Mesenchymal stem cell (in vitro differentiated cells and primary cell): Measurements from ENCODE around the gene HLCS.

ENCODE experiments used
- DNase-seq: peaks from one replicate; pipeline ENCODE4 v3.0.0-alpha.2; 2013
- H2AFZ ChIP-seq: one replicate; pipeline ENCODE4 v1.6.1; 2013; ENCODE audit warnings: low read depth, mild to moderate bottlenecking, control low read depth, inconsistent platforms, low read length, moderate library complexity
- H2AK5ac ChIP-seq: 2 replicates; pipeline ENCODE4 v1.6.1; 2013; ENCODE audit warnings: low read length, moderate library complexity, mild to moderate bottlenecking, inconsistent platforms; ENCODE audit not compliant: severe bottlenecking
- H2BK120ac ChIP-seq: one replicate; pipeline ENCODE4 v1.6.1; 2013; ENCODE audit warnings: low read depth, mild to moderate bottlenecking, inconsistent platforms, low read length, moderate library complexity
- H2BK12ac ChIP-seq, 2 experiments: one replicate each; pipeline ENCODE4 v1.6.1; 2013; ENCODE audit warnings: inconsistent platforms in 2 of 2, low read length in 2 of 2, mild to moderate bottlenecking in 2 of 2, moderate library complexity in 2 of 2, control low read depth in 1 of 2
- H2BK15ac ChIP-seq: one replicate; pipeline ENCODE4 v1.6.1; 2013; ENCODE audit warnings: mild to moderate bottlenecking, low read depth, inconsistent platforms; ENCODE audit not compliant: poor library complexity, severe bottlenecking
- H2BK5ac ChIP-seq: 2 replicates; pipeline ENCODE4 v1.6.1; 2013; ENCODE audit warnings: low read depth, mild to moderate bottlenecking, low read length, control low read depth, inconsistent platforms; ENCODE audit not compliant: poor library complexity, severe bottlenecking
- H3K14ac ChIP-seq, 2 experiments: one replicate each; pipeline ENCODE4 v1.6.1; 2013; ENCODE audit warnings: inconsistent platforms in 2 of 2, low read length in 2 of 2, control low read depth in 1 of 2, mild to moderate bottlenecking in 1 of 2, moderate library complexity in 1 of 2
- H3K18ac ChIP-seq, 2 experiments: one replicate each; pipeline ENCODE4 v1.6.1; 2013; ENCODE audit warnings: inconsistent platforms in 2 of 2, low read length in 2 of 2, control low read depth in 1 of 2, low read depth in 1 of 2, mild to moderate bottlenecking in 1 of 2
- H3K23ac ChIP-seq, 2 experiments: one replicate each; pipeline ENCODE4 v1.6.1; 2013; ENCODE audit warnings: inconsistent platforms in 2 of 2, low read length in 2 of 2, mild to moderate bottlenecking in 2 of 2, moderate library complexity in 2 of 2, control low read depth in 1 of 2
- H3K27ac ChIP-seq: 2 replicates; pipeline ENCODE4 v1.5.1; 2013; ENCODE audit warnings: mild to moderate bottlenecking, moderate library complexity, low read length, control low read depth, inconsistent platforms; ENCODE audit not compliant: poor library complexity, severe bottlenecking
- H3K27me3 ChIP-seq, 2 experiments: 2 replicates each; pipeline versions ENCODE4 v1.6.1 to v1.7.0; 2013; ENCODE audit warnings: low read length in 2 of 2, mild to moderate bottlenecking in 2 of 2, moderate library complexity in 2 of 2, control low read depth in 1 of 2, inconsistent platforms in 1 of 2; ENCODE audit not compliant: control insufficient read depth in 1 of 2, insufficient read depth in 1 of 2
- H3K36me3 ChIP-seq, 2 experiments: 2 replicates each; pipeline versions ENCODE4 v1.6.1 to v1.7.0; 2013; ENCODE audit warnings: low read length in 2 of 2, control low read depth in 1 of 2, inconsistent platforms in 1 of 2, low read depth in 1 of 2, mild to moderate bottlenecking in 1 of 2; ENCODE audit not compliant: insufficient read depth in 2 of 2, control insufficient read depth in 1 of 2
- H3K4ac ChIP-seq, 2 experiments: one replicate each; pipeline ENCODE4 v1.6.1; 2013; ENCODE audit warnings: inconsistent platforms in 2 of 2, low read length in 2 of 2, mild to moderate bottlenecking in 2 of 2, moderate library complexity in 2 of 2, control low read depth in 1 of 2, low read depth in 1 of 2
- H3K4me1 ChIP-seq: 2 replicates; pipeline ENCODE4 v1.6.1; 2013; ENCODE audit warnings: low read depth, low read length, control low read depth; ENCODE audit not compliant: control insufficient read depth, insufficient read depth
- H3K4me2 ChIP-seq: 2 replicates; pipeline ENCODE4 v1.6.1; 2013; ENCODE audit warnings: low read length, mild to moderate bottlenecking, inconsistent platforms; ENCODE audit not compliant: poor library complexity, severe bottlenecking
- H3K4me3 ChIP-seq, 2 experiments: 2 replicates each; pipeline versions ENCODE4 v1.5.1 to v1.7.0; 2013; ENCODE audit warnings: low read length in 2 of 2, mild to moderate bottlenecking in 2 of 2, control low read depth in 1 of 2, low read depth in 1 of 2; ENCODE audit not compliant: insufficient read depth in 1 of 2
- H3K79me1 ChIP-seq: replicated peaks from 2 replicates; pipeline ENCODE4 v1.6.1; 2013; ENCODE audit warnings: mild to moderate bottlenecking, control low read depth, low read length, inconsistent platforms; ENCODE audit not compliant: poor library complexity, severe bottlenecking
- H3K9ac ChIP-seq: 2 replicates; pipeline ENCODE4 v1.7.0; 2013; ENCODE audit warnings: mild to moderate bottlenecking, low read length, moderate library complexity
- H3K9me3 ChIP-seq: 2 replicates; pipeline ENCODE4 v1.7.0; 2013; ENCODE audit warnings: mild to moderate bottlenecking, low read length; ENCODE audit not compliant: control insufficient read depth
- H4K8ac ChIP-seq: one replicate; pipeline ENCODE4 v1.6.1; 2013; ENCODE audit warnings: inconsistent platforms, mild to moderate bottlenecking, low read length, moderate library complexity
- H4K91ac ChIP-seq: one replicate; pipeline ENCODE4 v1.6.1; 2013; ENCODE audit warnings: mild to moderate bottlenecking, low read length, inconsistent platforms
- WGBS: methylation state at CpG from one replicate; pipeline ENCODE4 v1.1.7; 2013; ENCODE audit warnings: mixed read lengths; 5-methylcytosine and 5-hydroxymethylcytosine counted together

The HLCS gene

DNA sequence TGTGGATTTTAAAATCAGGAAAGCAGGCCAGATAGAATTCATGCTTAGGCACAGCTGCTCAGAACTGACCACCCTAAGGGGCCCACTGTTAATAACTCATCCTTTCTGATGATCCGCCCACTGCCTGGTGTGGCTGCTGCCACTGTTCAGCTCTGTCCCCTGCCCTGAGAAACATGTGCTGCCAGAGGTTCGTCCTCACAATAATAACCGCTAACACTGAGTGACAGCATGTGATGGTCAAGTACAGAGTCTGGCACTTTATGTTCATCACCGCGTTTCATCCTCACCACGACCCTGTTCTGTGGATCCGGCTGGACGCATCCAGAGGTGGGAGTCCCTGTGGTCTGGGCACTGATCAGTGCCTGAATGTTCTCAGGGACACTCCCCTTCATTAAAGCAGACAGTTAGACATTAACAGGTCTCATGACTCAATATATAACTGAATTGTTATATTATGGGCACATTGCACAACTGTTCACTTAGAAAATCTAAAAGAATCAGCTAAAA lies 159.0 kb downstream of the HLCS start:
- Histone ChIP-seq H3K9ac (no peak overlapping the region), H2BK15ac (no peak overlapping the region), H4K91ac (no peak overlapping the region), H3K4me1 (peaks cover 18% of the 10 kb centered on the region), H3K27ac (peak overlapping the region; percentile 56), H3K23ac (no peak overlapping the region), H4K8ac (no peak overlapping the region), H3K4me2 (peak overlapping the region; percentile 44), H2BK5ac (no peak overlapping the region), H2AFZ (no peak overlapping the region), H3K27me3 (no peaks in the 10 kb centered on the region), H3K4me3 (no peak overlapping the region), H2AK5ac (peak overlapping the region; percentile 49), H3K18ac (no peak overlapping the region), H3K36me3 (no peaks in the 10 kb centered on the region), H2BK12ac (no peak overlapping the region), H3K4ac (peak overlapping the region in 1 of 2 experiments; percentile 30), H3K14ac (no peak overlapping the region), H3K9me3 (no peaks in the 10 kb centered on the region), H3K79me1 (peaks cover 13% of the 10 kb centered on the region), H2BK120ac (no peak overlapping the region)
- WGBS: 94% methylated on average over 8 of the region's 8 CpGs
- DNase-seq: no peak

DNA sequence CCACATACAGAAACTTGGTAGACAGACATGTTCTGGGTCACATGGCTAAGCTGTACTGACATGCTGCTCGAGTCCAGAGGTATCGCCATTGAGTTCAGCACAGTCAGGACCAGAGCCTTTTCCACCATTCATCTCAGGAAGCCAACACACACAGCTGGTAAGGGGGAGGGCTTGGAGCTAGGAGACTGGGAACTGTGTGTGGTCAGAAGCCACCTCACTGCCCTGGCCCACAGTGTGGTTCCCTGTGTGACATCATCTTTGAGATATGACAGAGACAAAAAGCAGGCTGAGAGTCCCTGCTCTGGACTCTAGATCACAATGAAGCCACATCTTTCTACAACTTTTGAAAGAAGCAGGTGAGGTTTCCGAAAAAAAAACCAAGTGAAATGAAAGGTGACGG lies 160.4 kb downstream of the HLCS start:
- no peak overlapping the region for H3K4me2 ChIP-seq
- peaks cover 15% of the 10 kb centered on the region for H3K79me1 ChIP-seq
- H3K4ac ChIP-seq: no peak overlapping the region
- 97% methylated on average over 4 of the region's 4 CpGs for WGBS
- no peaks in the 10 kb centered on the region for H3K27me3 ChIP-seq
- no peak overlapping the region for H4K8ac ChIP-seq
- no peak overlapping the region for H4K91ac ChIP-seq
- no peak overlapping the region for H2BK5ac ChIP-seq
- H2AFZ ChIP-seq: no peak overlapping the region
- no peak overlapping the region for H3K4me3 ChIP-seq
- H2BK12ac ChIP-seq: no peak overlapping the region
- DNase-seq: peak; percentile 46
- H3K14ac ChIP-seq: no peak overlapping the region
- H3K9ac ChIP-seq: no peak overlapping the region
- H3K23ac ChIP-seq: no peak overlapping the region
- H3K27ac ChIP-seq: no peak overlapping the region
- H3K9me3 ChIP-seq: no peaks in the 10 kb centered on the region
- H3K18ac ChIP-seq: no peak overlapping the region
- no peaks in the 10 kb centered on the region for H3K36me3 ChIP-seq
- H3K4me1 ChIP-seq: peaks cover 18% of the 10 kb centered on the region
- no peak overlapping the region for H2AK5ac ChIP-seq
- H2BK120ac ChIP-seq: no peak overlapping the region
- no peak overlapping the region for H2BK15ac ChIP-seq

DNA sequence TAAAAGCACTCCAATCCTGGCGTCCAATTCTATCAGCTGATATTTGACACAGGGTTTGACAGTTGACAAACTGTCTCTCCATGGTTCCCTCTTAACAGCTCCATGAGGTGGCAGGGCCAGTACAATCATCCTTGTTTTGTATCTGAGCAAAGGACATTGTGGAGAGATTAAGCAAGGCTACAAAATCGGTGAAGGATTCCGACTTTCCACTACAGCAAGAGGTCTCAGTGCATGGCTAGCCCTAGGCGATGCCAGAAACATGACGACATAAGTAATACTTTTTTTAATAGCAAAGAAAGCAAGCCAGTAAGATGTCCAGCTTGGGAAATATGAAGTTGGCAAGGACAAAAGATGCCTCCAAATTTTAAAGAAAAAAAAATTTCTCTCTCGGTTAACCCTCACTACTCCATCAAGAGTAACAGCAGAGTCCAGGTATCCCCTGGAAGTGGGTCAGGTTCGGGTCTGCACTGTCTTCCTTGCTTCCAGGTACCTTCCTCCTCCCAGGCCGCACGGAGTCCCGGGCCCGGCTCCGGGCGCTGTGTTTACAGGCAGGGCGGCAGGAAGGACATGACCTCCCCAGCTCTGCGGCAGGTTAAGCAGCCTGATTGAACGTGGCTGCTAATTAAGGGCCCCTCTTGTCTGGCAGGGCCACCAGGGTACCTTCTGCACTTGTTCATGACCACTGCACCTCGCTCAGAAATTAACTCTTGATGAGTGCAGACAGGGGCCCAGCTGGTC lies 161.4 kb downstream of the HLCS start:
- H3K4me3 ChIP-seq: no peak overlapping the region

GRCh38 chr21:36803816-36804439 lies 162.5 kb downstream of the HLCS start:
- Histone ChIP-seq H3K4me2 (no peak overlapping the region), H4K91ac (no peak overlapping the region), H3K36me3 (no peaks in the 10 kb centered on the region), H3K14ac (no peak overlapping the region), H2BK15ac (no peak overlapping the region), H2BK120ac (no peak overlapping the region), H3K27me3 (no peaks in the 10 kb centered on the region), H3K9ac (no peak overlapping the region), H2BK5ac (no peak overlapping the region), H2AFZ (no peak overlapping the region), H3K18ac (no peak overlapping the region), H3K23ac (no peak overlapping the region), H3K4ac (no peak overlapping the region), H3K4me1 (peaks cover 16% of the 10 kb centered on the region), H3K79me1 (peaks cover 21% of the 10 kb centered on the region), H3K9me3 (no peaks in the 10 kb centered on the region), H2BK12ac (no peak overlapping the region), H2AK5ac (peak overlapping the region; percentile 10), H4K8ac (no peak overlapping the region), H3K27ac (no peak overlapping the region), H3K4me3 (no peak overlapping the region)
- DNase-seq: no peak
- 92% methylated on average over 13 of the region's 13 CpGs for WGBS

More for the DNA sequence above, 161.4 kb downstream of the HLCS start:
- Histone ChIP-seq H3K27ac (no peak overlapping the region), H3K4me2 (no peak overlapping the region), H2BK5ac (no peak overlapping the region), H2BK12ac (no peak overlapping the region), H3K23ac (no peak overlapping the region), H2BK120ac (no peak overlapping the region), H3K36me3 (no peaks in the 10 kb centered on the region), H4K91ac (no peak overlapping the region), H3K18ac (no peak overlapping the region), H3K27me3 (no peaks in the 10 kb centered on the region), H3K4ac (no peak overlapping the region), H2AK5ac (peak overlapping the region; percentile 26), H4K8ac (no peak overlapping the region), H3K9ac (no peak overlapping the region), H3K4me1 (peaks cover 16% of the 10 kb centered on the region), H3K79me1 (peaks cover 18% of the 10 kb centered on the region), H2BK15ac (no peak overlapping the region), H3K9me3 (no peaks in the 10 kb centered on the region), H3K14ac (no peak overlapping the region), H2AFZ (no peak overlapping the region)
- no peak for DNase-seq
- WGBS: 93% methylated on average over 17 of the region's 17 CpGs
